SJSA1 (cell line): ENCODE data around the gene SLC27A3. TPM values are rescaled to one million over a fixed set of nuclear protein-coding genes. Genes with fewer than 3 reads are reported as not detected.

Source experiments
- DNase-seq, 2 experiments: peaks; one replicate each; pipeline ENCODE4 v3.0.0-alpha.2; 2015 to 2020; ENCODE audit warnings: low spot score in 2 of 2, low read depth in 1 of 2
- H3K27ac ChIP-seq: fragments of 250-450 bp; sonication (Bioruptor Pico); 2 replicates; pipeline ENCODE4 v1.5.1; 2020; ENCODE audit warnings: mild to moderate bottlenecking, moderate library complexity
- H3K27me3 ChIP-seq: fragments of 250-450 bp; sonication (Bioruptor Pico); replicated peaks from 2 replicates; pipeline ENCODE4 v1.5.1; 2020; ENCODE audit warnings: mild to moderate bottlenecking, moderate library complexity
- H3K36me3 ChIP-seq: fragments of 250-450 bp; sonication (Bioruptor Pico); 2 replicates; pipeline ENCODE4 v1.5.1; 2020; ENCODE audit warnings: mild to moderate bottlenecking
- H3K4me1 ChIP-seq: fragments of 250-450 bp; sonication (Bioruptor Pico); replicated peaks from 2 replicates; pipeline ENCODE4 v1.6.1; 2021; ENCODE audit warnings: mild to moderate bottlenecking
- H3K4me3 ChIP-seq: fragments of 250-450 bp; sonication (Bioruptor Pico); 2 replicates; pipeline ENCODE4 v1.5.1; 2020; ENCODE audit warnings: mild to moderate bottlenecking
- H3K9me3 ChIP-seq: fragments of 250-450 bp; sonication (Bioruptor Pico); replicated peaks from 2 replicates; pipeline ENCODE4 v1.5.1; 2020; ENCODE audit warnings: mild to moderate bottlenecking
- total RNA-seq: library from RNA; depleted of rRNA; stranded (reverse); fragments of >200 nt; shearing (Covaris generic); gene quantifications from 2 replicates; pipeline ENCODE4 v1.2.3, GENCODE V29; 2014; rRNA removed

Gene SLC27A3, protein sequence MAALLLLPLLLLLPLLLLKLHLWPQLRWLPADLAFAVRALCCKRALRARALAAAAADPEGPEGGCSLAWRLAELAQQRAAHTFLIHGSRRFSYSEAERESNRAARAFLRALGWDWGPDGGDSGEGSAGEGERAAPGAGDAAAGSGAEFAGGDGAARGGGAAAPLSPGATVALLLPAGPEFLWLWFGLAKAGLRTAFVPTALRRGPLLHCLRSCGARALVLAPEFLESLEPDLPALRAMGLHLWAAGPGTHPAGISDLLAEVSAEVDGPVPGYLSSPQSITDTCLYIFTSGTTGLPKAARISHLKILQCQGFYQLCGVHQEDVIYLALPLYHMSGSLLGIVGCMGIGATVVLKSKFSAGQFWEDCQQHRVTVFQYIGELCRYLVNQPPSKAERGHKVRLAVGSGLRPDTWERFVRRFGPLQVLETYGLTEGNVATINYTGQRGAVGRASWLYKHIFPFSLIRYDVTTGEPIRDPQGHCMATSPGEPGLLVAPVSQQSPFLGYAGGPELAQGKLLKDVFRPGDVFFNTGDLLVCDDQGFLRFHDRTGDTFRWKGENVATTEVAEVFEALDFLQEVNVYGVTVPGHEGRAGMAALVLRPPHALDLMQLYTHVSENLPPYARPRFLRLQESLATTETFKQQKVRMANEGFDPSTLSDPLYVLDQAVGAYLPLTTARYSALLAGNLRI
- 5.7 and 11.9 TPM in 2 replicates for total RNA-seq

DNA sequence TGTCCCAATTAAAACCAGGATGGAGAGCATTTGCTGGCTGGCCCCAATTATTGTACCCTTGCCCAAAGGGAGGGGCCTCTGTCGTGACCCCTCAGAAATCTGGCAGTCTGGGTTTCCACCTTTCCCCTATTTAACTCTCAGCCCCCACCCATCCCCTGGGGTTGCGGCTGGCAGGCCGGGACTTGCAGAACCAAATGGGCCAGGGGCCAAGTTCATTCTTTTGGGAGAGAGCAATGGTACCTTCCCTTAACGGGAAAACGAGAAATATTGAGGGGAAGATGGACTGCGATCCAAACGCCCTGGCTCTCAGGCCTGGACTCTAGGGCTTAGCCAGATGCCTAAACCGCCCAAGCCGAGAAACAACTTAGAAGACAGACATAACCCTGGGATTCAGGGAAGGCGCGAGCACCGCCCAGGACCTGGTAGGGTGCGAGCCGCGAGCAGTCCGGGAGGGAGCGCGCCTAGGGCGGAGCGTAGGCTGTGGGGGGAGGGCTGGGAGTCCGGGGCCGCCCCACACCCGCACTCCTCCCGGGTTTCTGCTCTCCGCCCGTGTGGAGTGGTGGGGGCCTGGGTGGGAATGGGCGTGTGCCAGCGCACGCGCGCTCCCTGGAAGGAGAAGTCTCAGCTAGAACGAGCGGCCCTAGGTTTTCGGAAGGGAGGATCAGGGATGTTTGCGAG is at the start of gene SLC27A3:
TSS of gene SLC27A3 (plus strand) at position 628 of the 678 bp plus-strand sequence. CDS start 91 bp downstream, outside the sequence.
- DNase-seq, result peak in 1 of 2 experiments; percentile 59
- peaks cover 16% of the 10 kb centered on the region for H3K4me1 ChIP-seq
- no peak within 1 kb of the TSS for H3K27ac ChIP-seq

DNA sequence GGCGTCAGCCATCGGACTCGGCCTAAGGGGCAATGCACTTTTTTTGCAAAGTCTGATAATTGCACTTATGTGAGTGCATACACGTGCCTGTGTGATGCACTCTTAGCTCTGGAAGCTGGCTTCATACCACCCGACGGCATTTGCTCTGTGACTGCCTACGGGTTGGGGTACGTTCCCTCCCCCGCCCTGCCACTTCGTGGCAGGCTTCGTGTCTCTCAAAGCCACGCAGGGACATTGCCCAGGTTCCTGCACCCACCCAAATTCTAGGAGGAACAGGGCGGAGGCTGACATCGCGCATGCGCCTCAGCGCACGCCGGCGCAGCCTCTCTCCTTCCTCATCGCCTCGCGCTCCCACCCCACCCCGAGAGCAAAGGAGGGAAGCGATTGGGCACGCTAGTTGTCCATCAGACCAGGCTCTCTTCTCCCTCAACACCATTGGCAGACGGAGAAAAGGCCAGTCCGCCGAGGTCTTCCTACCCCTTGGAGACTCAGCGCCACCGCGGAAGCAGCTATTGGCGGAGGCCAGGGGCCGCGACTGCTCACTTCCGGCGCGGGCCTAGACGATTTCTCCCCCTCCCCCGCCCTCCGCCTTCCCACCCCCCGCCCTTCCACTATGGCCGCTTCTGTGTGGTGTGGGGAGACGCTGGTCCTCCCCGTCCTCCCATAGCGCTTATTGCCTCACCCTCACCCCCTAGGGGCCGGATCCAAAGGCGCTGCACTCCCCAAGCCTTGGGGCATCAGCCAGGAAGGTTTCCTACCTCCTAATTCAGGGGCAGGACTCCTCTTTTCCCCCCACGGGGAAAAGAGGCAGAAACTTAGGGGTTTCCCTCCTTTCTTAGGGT is 47.5 kb upstream of the SLC27A3 start, which contains the start of gene INTS3:
TSS of gene INTS3 (plus strand) at position 588 of the 842 bp plus-strand sequence. CDS start 585 bp downstream, outside the sequence.
- Histone ChIP-seq H3K27ac (peak within 1 kb of the TSS; percentile 83), H3K4me1 (peaks cover 12% of the 10 kb centered on the region), H3K27me3 (no peaks in the 10 kb centered on the region), H3K9me3 (no peaks in the 10 kb centered on the region), H3K4me3 (peak within 1 kb of the TSS; percentile 58), H3K36me3 (peaks cover 4% of the 10 kb centered on the region; the same call in 1 of the 2 replicates)
- peak; percentile 100 for DNase-seq

More for the DNA sequence above, at the start of gene SLC27A3:
- H3K9me3 ChIP-seq, result no peaks in the 10 kb centered on the region
- H3K27me3 ChIP-seq, result no peaks in the 10 kb centered on the region
- peak within 1 kb of the TSS; percentile 52 for H3K4me3 ChIP-seq
- peaks cover 22% of the 10 kb centered on the region for H3K36me3 ChIP-seq

DNA sequence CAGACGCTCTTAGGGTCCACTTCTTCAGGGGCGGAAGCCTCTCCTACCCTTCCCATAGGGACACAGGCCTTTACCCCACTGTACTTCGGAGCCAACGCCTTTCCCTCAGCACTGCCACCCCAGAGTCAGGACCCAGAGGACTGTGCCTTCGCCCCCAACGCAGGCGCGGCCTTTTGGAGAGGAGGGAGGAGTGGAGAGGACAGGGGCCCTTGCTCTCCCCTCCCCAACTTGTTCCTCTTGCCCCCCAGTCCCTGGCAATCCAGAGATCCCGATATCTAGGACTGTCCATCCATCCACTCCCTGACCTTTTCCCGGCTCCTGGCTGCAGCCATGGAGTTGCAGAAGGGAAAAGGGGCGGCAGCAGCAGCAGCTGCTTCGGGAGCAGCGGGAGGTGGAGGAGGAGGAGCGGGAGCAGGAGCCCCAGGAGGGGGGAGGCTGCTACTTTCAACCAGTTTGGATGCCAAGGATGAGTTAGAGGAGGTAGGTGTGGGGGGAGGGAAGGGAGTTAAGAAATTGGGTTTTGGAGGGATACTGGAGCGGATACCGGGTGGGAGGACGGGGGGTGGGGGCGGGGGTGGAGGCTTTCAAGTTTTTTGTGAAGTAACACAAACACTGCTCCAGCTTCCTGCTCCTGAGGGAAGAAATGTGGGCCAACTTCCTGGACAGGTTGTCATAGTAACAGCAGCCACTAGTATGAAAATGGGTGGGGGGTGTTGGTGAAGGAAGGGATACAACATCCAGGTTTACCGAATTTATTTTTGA is 46.7 kb upstream of the SLC27A3 start:
- Histone ChIP-seq H3K27me3 (no peaks in the 10 kb centered on the region), H3K27ac (peak overlapping the region; percentile 83), H3K36me3 (peaks cover 6% of the 10 kb centered on the region; the same call in 1 of the 2 replicates), H3K4me3 (peak overlapping the region; percentile 58), H3K9me3 (no peaks in the 10 kb centered on the region), H3K4me1 (peaks cover 12% of the 10 kb centered on the region)
- peak; percentile 40 to 60 for DNase-seq

GRCh38 chr1:153730468-153730988 is 44.7 kb upstream of the SLC27A3 start:
- Histone ChIP-seq H3K4me1 (peaks cover 12% of the 10 kb centered on the region), H3K36me3 (peaks cover 6% of the 10 kb centered on the region; the same call in 1 of the 2 replicates), H3K9me3 (no peaks in the 10 kb centered on the region), H3K27me3 (no peaks in the 10 kb centered on the region), H3K4me3 (no peak overlapping the region), H3K27ac (no peak overlapping the region)
- no peak for DNase-seq

GRCh38 chr1:153733970-153734369 is 41.2 kb upstream of the SLC27A3 start:
- H3K27ac ChIP-seq, result no peak overlapping the region
- H3K9me3 ChIP-seq, result no peaks in the 10 kb centered on the region
- no peak for DNase-seq
- H3K36me3 ChIP-seq, result peaks cover 6% of the 10 kb centered on the region; the same call in 1 of the 2 replicates
- no peaks in the 10 kb centered on the region for H3K27me3 ChIP-seq
- 0 out of 2 replicates have a peak, but pooled peaks cover 2% of the 10 kb centered on the region for H3K4me1 ChIP-seq
- H3K4me3 ChIP-seq, result no peak overlapping the region

GRCh38 chr1:153734396-153735089 is 40.7 kb upstream of the SLC27A3 start:
- no peak overlapping the region for H3K27ac ChIP-seq
- no peak overlapping the region for H3K4me3 ChIP-seq
- DNase-seq, result no peak
- H3K9me3 ChIP-seq, result no peaks in the 10 kb centered on the region
- peaks cover 6% of the 10 kb centered on the region; the same call in 1 of the 2 replicates for H3K36me3 ChIP-seq
- no peaks in the 10 kb centered on the region for H3K4me1 ChIP-seq
- H3K27me3 ChIP-seq, result no peaks in the 10 kb centered on the region

DNA sequence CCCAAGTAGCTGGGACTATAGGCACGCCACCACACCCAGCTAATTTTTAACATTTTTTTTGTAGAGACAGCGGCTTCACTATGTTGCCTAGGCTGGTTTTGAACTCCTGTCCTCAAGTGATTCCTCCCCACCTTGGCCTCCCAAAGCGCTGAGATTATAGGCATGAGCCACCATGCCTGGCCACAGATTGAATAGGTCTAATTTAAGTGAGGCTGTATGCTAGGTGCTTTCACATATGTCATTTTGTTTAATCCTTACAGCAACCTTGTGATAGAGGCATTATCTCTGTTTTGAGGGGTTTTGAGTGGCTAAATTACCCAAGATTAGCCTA is 40.2 kb upstream of the SLC27A3 start:
- Histone ChIP-seq H3K27me3 (no peaks in the 10 kb centered on the region), H3K4me1 (no peaks in the 10 kb centered on the region), H3K9me3 (no peaks in the 10 kb centered on the region), H3K36me3 (peaks cover 5% of the 10 kb centered on the region), H3K27ac (no peak overlapping the region), H3K4me3 (no peak overlapping the region)
- DNase-seq, result no peak

- Histone ChIP-seq H3K27ac (no peak overlapping the region), H3K27me3 (no peaks in the 10 kb centered on the region), H3K9me3 (no peaks in the 10 kb centered on the region), H3K4me1 (no peaks in the 10 kb centered on the region), H3K36me3 (peaks cover 58% of the 10 kb centered on the region), H3K4me3 (no peak overlapping the region)
- no peak for DNase-seq
Observed at GRCh38 chr1:153741986-153742385, 33.2 kb upstream of the SLC27A3 start.

- Histone ChIP-seq H3K36me3 (peaks cover 63% of the 10 kb centered on the region), H3K9me3 (no peaks in the 10 kb centered on the region), H3K4me1 (no peaks in the 10 kb centered on the region), H3K27ac (no peak overlapping the region), H3K27me3 (no peaks in the 10 kb centered on the region), H3K4me3 (no peak overlapping the region)
- no peak for DNase-seq
Observed at GRCh38 chr1:153742411-153743142, 32.6 kb upstream of the SLC27A3 start.

GRCh38 chr1:153745417-153745816 is 29.8 kb upstream of the SLC27A3 start:
- Histone ChIP-seq H3K36me3 (peaks cover 84% of the 10 kb centered on the region), H3K4me3 (no peak overlapping the region), H3K4me1 (no peaks in the 10 kb centered on the region), H3K27me3 (no peaks in the 10 kb centered on the region), H3K27ac (no peak overlapping the region), H3K9me3 (no peaks in the 10 kb centered on the region)
- DNase-seq, result no peak

GRCh38 chr1:153746174-153746573 is 29.0 kb upstream of the SLC27A3 start:
- no peaks in the 10 kb centered on the region for H3K4me1 ChIP-seq
- no peak overlapping the region for H3K27ac ChIP-seq
- H3K9me3 ChIP-seq, result no peaks in the 10 kb centered on the region
- no peaks in the 10 kb centered on the region for H3K27me3 ChIP-seq
- H3K4me3 ChIP-seq, result no peak overlapping the region
- no peak for DNase-seq
- H3K36me3 ChIP-seq, result peaks cover 84% of the 10 kb centered on the region
